GM10266 (cell line): ENCODE measurements around the gene LARGE1.

Experiments used
- DNase-seq: peaks from one replicate; pipeline ENCODE4 v3.0.0; 2012; ENCODE audit errors: extremely low spot score
- TF ChIP-seq, protein P1 (sequence below): IDR thresholded peaks from 2 replicates; pipeline ENCODE4 v1.5.1; 2012; ENCODE audit warnings: mild to moderate bottlenecking, low read depth; ENCODE audit not compliant: control insufficient read depth, insufficient read depth; ENCODE audit errors: missing control alignments

Gene LARGE1

DNA sequence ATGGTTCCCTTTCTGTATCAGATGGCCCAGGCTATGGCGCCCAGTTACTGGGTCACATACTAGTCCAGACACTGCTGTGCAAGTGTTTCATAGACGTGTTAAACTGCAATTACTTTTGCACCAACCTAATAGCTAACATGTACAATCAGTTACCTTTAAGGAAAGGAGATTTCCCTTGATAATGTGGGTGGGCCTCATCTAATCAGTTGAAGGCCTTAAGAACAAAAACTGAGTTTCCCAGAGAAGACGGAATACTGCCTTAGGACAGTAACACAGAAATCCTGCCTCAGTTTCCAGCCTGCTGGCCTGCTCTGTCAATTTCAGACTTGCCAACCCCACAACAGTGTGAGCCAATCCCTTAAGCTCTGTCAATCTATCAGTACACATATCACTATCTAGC is 632.2 kb downstream of the LARGE1 start:
- TF ChIP-seq, protein P1, sequence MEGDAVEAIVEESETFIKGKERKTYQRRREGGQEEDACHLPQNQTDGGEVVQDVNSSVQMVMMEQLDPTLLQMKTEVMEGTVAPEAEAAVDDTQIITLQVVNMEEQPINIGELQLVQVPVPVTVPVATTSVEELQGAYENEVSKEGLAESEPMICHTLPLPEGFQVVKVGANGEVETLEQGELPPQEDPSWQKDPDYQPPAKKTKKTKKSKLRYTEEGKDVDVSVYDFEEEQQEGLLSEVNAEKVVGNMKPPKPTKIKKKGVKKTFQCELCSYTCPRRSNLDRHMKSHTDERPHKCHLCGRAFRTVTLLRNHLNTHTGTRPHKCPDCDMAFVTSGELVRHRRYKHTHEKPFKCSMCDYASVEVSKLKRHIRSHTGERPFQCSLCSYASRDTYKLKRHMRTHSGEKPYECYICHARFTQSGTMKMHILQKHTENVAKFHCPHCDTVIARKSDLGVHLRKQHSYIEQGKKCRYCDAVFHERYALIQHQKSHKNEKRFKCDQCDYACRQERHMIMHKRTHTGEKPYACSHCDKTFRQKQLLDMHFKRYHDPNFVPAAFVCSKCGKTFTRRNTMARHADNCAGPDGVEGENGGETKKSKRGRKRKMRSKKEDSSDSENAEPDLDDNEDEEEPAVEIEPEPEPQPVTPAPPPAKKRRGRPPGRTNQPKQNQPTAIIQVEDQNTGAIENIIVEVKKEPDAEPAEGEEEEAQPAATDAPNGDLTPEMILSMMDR = no peak
- no peak for DNase-seq

DNA sequence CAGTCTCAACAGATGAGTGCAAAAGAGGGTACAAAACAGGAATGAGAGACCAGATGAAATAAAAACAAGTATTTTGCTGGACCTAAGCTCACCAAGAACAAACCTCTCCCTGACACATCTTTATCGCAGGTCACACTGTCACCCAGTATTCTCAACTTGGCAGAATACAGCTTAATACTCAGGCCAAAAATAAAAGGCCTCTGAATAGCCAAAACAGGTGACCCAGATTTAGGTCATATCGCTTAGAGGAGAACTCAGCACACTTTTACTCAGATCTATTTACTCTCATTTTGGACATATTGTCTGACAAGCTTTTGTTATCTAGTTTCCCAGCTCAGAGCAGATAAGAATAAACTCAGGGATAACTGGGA is 645.2 kb downstream of the LARGE1 start:
- TF ChIP-seq, protein P1 = no peak
- no peak for DNase-seq

DNA sequence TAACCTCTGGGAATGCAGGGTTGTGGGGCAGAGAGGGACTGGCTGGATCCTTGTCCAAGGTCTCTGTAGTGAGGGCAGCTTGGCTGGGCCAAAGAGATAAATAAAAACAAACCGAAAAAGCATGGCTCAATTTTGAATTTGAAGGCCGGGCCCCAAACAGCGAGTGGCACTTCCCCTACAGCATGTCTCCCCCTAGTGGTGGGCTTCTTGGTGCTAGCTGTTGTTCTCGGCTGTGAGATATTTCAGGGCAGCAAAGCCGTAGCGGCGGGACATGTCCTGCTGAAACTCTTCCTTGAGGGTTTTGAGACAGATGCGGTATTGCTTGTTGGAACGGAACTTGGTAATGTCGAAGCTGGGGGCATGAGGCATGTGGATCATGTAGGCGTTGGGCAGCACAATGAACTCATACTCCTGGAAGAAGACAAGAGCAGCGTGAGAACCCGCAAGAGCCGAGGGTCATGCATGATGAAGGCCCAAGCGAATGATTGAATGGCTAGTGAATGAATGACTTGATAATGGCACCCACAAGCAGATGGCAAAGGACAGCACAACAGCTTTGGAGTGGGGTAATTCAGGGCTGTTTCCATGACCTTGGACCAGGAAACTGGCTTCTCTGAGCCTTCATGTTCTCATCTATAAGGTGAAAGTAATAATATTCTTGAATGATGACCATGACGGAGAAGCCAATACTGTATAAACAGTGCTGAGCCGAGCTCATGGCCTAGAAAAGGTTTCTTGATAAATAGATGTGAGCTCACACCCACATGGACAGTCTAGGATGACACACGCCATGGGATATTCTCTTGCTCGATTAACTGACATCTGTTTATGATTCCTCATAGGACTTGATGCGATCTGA is 645.8 kb downstream of the LARGE1 start:
- TF ChIP-seq, protein P1 = peak; percentile 55
- DNase-seq = peak; percentile 40

DNA sequence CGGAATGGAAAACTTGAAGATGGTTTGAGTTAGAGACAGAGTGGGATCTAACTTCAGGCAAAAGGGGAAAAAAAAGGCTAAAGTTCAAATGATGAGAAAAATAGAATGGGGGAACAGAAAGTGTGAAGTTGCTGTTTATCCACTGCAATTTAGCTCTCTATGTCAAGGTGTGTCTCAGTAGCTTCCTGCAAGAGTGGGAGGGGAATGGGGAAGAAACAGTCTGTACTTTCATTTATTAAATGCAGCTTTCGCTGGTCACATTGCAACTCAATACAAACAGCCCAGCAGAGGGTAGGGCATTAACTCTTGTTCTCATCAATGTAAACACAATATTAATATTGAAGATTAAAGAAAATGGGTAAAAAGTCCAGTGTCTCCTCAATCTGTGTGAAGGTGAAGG is 647.4 kb downstream of the LARGE1 start:
- TF ChIP-seq, protein P1 = no peak
- peak; percentile 18 for DNase-seq

DNA sequence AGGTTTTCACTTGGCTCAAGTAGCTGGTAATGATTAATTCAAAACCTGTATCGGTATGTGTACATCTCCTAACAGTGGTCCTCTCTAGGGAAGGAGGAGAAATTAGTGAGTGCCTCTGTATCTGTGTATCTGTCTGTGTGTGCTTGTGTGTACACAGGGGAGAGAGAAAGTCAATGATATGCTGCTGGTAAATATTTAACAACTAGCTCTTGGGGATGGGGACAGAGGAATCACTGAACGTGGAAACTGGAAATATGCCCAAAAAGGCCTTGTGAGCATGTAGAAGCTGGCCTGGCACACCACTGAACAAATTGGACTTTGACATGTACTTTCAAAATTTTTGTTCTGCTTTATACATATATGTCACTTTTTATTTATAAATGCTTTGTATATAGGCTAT is 648.1 kb downstream of the LARGE1 start:
- no peak for DNase-seq
- TF ChIP-seq, protein P1 = no peak

DNA sequence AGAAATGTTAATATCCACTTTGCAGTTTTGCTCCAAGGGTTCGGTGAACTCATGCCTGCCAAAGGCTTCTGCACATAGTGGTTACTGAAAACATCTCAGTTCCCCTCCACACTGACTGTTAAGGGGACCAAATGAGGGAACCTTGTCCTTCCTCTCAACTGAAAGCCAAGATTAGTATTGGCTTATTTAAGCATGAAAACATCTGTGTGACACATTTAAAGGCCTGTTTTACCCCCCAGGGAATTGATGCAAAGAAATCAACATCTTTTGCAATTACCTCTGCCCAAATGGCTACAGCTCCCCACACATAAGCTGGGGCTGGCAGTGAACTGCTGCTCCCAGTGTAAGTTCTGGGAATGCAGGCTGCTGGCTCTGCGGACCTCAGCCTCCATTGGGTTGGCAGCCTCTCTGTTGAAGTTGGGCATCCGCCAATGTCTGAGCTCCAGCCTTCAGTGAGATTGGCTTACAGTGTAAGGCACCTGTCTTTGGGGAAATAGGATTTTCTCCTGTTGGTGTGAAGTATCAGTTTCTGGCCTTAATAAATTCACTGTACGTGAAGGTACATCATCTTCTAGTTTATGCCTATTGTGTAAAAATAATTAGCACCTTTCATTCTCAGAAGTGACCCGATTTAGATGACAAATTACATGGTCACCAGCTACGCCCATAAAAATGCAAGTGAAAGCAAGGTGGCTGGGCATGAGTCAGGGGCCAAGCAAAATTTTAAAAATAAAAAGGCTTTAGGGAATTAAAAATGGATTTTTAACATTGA is 648.7 kb downstream of the LARGE1 start:
- peak; percentile 47 for DNase-seq
- TF ChIP-seq, protein P1 = no peak

DNA sequence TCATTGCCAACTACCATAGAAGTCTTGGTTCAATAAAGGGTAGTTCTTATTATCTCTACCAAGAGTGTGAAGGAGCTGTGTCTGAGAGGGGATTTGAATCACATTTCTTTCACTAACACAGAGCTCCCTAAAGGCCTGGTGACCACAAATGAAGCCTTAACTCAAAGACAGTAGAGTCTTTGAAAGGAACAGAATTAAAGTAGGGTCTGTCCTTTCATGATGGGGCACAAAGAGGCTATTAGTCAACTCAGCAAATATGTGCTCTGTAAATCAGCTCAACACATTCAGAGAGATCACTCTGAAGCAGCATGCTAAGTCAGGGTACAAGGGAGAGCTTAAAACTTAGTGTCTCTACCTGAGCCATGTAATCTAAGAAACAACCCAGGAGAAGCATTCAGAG is 649.7 kb downstream of the LARGE1 start:
- TF ChIP-seq, protein P1 = no peak
- DNase-seq = no peak
